Ovary (tissue), 3 donors: ENCODE results near the gene CCDC12.

ENCODE experiments used
- CTCF ChIP-seq, 3 donors: fragments of 450-650 bp in 2 of 3; fragments of 200-600 bp in 1 of 3; IDR thresholded peaks; one replicate each; pipeline versions ENCODE4 v1.5.1 to v1.8.0; 2016 to 2022; ENCODE audit warnings: antibody characterized with exemption in 3 of 3, mild to moderate bottlenecking in 1 of 3
- POLR2A ChIP-seq: fragments of 450-650 bp; IDR thresholded peaks from one replicate; pipeline ENCODE4 v1.6.1; 2017; ENCODE audit warnings: antibody characterized with exemption, mild to moderate bottlenecking, moderate library complexity
- donor health status: DM: no; HTN: no; CAD: no.

GRCh38 chr3:46996689-46997452 is 20.3 kb upstream of the CCDC12 start:
- no peak for TF ChIP-seq CTCF (IDR thresholded peaks at IDR 0.05)
- no peak for TF ChIP-seq POLR2A
